Left ventricle myocardium inferior (tissue), 1 donor: ENCODE data around the gene CCNA1. TPM values are rescaled to one million over a fixed set of nuclear protein-coding genes. Genes with fewer than 3 reads are reported as not detected.

Source experiments
- DNase-seq: peaks from one replicate; pipeline ENCODE4 v3.0.0-alpha.2; 2020
- H3K27ac ChIP-seq: fragments of 200-600 bp; replicated peaks from 2 replicates; pipeline ENCODE4 v1.8.0; 2021
- H3K27me3 ChIP-seq: fragments of 200-600 bp; 2 replicates; pipeline ENCODE4 v1.8.0; 2021; ENCODE audit warnings: low read depth
- H3K36me3 ChIP-seq: fragments of 200-600 bp; 2 replicates; pipeline ENCODE4 v1.8.0; 2021
- H3K4me1 ChIP-seq: fragments of 200-600 bp; 2 replicates; pipeline ENCODE4 v1.8.0; 2021
- H3K4me3 ChIP-seq: fragments of 200-600 bp; 2 replicates; pipeline ENCODE4 v1.8.0; 2021; ENCODE audit warnings: mild to moderate bottlenecking, moderate library complexity
- H3K9me3 ChIP-seq: fragments of 200-600 bp; replicated peaks from 2 replicates; pipeline ENCODE4 v1.8.0; 2021
- intact Hi-C: fragments of 100-400 bp; cut with micrococcal nuclease; formaldehyde crosslinking; loops from one replicate; pipeline ENCODE4 v1.11.0; 2022
- total RNA-seq: library from RNA; stranded (reverse); fragmentation: NEBNext Ultra II Directional; extraction: Animal tissue kit (Norgen Biotek cat#: 25700); gene quantifications from one replicate; pipeline ENCODE4 v1.2.1, GENCODE V29; 2021
- TF ChIP-seq, protein P1 (sequence below): fragments of 200-600 bp; IDR thresholded peaks from 2 replicates; pipeline ENCODE4 v1.8.0; 2021; ENCODE audit warnings: antibody characterized with exemption, mild to moderate bottlenecking, borderline replicate concordance
- donor health status: DM: no; HTN: yes; CAD: no; lungs with severe emphysema.

Gene CCNA1
- total RNA-seq, 1 donor from 2014 or later, result not detected

DNA sequence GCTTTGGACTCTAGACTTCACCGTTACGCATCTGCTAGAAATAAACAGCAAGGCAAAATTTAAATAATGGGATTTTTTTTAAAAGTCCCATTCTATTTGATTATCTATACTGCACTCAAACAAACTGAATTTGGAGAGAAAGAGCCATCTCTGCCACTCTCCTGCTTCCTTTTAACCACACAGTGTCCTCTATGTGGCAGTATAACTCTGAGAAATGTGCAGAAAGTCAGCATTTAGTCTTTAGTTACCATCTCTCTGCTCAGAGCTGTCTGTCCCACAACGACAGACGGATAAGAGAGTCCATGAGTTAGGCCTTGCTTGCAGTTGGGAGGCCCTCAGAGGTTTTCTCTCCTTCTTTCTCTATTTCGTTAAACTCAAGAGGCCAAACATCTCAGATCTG is 21.2 kb downstream of the CCNA1 start:
- no peak for DNase-seq
- H3K9me3 ChIP-seq, result no peaks in the 10 kb centered on the region
- intact Hi-C loops, result loop anchor here (5.0 kb wide), 1 partner anchor 284 kb away; no protein-coding TSS in a partner anchor
- no peaks in the 10 kb centered on the region for H3K36me3 ChIP-seq
- H3K27ac ChIP-seq, result no peak overlapping the region
- no peaks in the 10 kb centered on the region for H3K4me1 ChIP-seq
- peaks cover 29% of the 10 kb centered on the region for H3K27me3 ChIP-seq
- TF ChIP-seq, protein P1, sequence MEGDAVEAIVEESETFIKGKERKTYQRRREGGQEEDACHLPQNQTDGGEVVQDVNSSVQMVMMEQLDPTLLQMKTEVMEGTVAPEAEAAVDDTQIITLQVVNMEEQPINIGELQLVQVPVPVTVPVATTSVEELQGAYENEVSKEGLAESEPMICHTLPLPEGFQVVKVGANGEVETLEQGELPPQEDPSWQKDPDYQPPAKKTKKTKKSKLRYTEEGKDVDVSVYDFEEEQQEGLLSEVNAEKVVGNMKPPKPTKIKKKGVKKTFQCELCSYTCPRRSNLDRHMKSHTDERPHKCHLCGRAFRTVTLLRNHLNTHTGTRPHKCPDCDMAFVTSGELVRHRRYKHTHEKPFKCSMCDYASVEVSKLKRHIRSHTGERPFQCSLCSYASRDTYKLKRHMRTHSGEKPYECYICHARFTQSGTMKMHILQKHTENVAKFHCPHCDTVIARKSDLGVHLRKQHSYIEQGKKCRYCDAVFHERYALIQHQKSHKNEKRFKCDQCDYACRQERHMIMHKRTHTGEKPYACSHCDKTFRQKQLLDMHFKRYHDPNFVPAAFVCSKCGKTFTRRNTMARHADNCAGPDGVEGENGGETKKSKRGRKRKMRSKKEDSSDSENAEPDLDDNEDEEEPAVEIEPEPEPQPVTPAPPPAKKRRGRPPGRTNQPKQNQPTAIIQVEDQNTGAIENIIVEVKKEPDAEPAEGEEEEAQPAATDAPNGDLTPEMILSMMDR, result peak; percentile 62
- H3K4me3 ChIP-seq, result no peak overlapping the region

DNA sequence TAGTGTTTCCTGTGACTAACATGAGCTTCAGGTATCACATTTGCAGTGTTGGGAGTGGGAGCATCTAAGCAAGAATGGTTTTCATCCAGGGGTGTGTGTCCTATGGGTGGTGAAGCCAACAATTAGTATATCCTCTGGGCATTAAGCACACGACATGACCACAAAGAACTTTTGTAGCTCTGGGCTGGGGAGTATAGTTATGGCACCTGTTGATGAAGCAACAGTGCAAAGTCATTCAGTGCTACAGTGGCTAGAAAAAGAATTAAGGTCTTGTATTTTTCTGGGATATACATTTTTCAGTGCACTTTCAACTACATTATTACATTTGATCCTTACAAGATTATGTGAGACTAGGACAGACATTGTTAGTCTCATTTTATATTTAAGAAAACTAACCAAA is 21.8 kb downstream of the CCNA1 start:
- Histone ChIP-seq H3K27ac (no peak overlapping the region), H3K36me3 (no peaks in the 10 kb centered on the region), H3K27me3 (peaks cover 26% of the 10 kb centered on the region), H3K4me1 (no peaks in the 10 kb centered on the region), H3K4me3 (no peak overlapping the region), H3K9me3 (no peaks in the 10 kb centered on the region)
- intact Hi-C loops, result loop anchor here (5.0 kb wide), 1 partner anchor 283 kb away; no protein-coding TSS in a partner anchor
- TF ChIP-seq, protein P1, result no peak
- no peak for DNase-seq

DNA sequence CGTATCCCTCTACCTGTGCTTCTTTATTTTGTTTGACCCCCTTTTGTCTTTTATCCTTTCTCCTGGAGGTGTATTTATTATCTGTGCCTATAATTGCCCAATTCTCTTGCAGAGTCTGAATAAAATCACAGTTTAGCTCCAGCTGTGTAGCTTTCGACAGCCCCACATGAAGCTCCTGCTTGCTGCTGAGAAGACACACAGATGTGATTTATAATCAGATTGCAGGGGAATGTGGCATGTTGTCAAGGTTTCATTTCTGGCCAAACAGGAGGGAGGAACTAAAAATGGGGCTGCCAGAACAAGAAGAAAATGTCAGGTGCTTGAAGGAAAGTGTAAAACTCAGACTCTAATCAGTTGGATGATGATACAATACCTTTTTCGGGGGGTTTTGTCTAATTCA is 22.7 kb downstream of the CCNA1 start:
- Histone ChIP-seq H3K27me3 (peaks cover 19% of the 10 kb centered on the region), H3K36me3 (no peaks in the 10 kb centered on the region), H3K9me3 (no peaks in the 10 kb centered on the region), H3K27ac (no peak overlapping the region), H3K4me1 (no peaks in the 10 kb centered on the region), H3K4me3 (no peak overlapping the region)
- TF ChIP-seq, protein P1, result no peak
- intact Hi-C loops, result loop anchor here (5.0 kb wide), 1 partner anchor 282 kb away; no protein-coding TSS in a partner anchor
- no peak for DNase-seq

DNA sequence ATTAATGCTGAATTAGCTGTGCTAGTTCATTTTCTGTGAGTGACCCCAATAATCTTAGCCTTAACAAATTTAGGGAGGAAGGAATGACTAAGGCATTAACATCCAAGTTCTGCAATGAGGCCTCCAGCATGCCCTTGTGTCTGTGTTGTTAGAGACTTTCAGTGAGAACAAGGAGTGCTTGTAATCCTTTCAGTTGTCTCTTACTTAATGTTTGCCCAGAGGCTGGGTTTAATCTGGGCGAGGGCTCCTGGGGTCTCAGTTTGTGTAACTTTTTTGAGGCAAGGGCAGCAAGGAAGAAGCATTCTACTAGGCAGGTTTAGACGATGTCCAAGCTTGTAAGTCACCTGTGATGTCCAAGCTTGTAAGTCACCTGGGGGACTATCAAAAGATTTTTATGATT is 24.3 kb downstream of the CCNA1 start:
- Histone ChIP-seq H3K9me3 (no peaks in the 10 kb centered on the region), H3K36me3 (no peaks in the 10 kb centered on the region), H3K4me1 (no peaks in the 10 kb centered on the region), H3K4me3 (no peak overlapping the region), H3K27ac (no peak overlapping the region), H3K27me3 (peaks cover 10% of the 10 kb centered on the region)
- TF ChIP-seq, protein P1, result no peak
- intact Hi-C loops, result no loop called here
- DNase-seq, result no peak

DNA sequence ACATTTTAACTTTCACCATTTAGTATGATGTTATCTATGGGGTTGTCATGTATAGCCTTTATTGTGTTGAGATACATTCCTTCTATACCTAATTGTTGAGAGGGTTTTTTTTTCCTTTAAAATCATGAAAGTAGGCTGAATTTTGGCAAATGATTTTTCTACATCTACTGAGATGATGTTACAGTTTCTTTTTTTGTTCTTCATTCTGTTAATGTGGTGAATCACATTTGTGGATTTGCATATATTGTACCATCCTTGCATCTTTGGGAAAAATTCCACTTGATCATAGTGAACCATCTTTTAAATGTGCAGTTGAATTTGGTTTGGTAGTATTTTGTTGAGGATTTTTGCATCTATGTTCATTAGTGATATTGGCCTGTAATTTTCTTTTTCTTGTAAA is 29.2 kb downstream of the CCNA1 start:
- TF ChIP-seq, protein P1, result no peak
- intact Hi-C loops, result no loop called here
- DNase-seq, result no peak
- Histone ChIP-seq H3K27ac (no peak overlapping the region), H3K36me3 (no peaks in the 10 kb centered on the region), H3K4me1 (no peaks in the 10 kb centered on the region), H3K27me3 (no peaks in the 10 kb centered on the region), H3K4me3 (no peak overlapping the region), H3K9me3 (peaks cover 9% of the 10 kb centered on the region)
